ENCODE results near the gene IL17F. TPM values are rescaled to one million over a fixed set of nuclear protein-coding genes. Genes with fewer than 3 reads are reported as not detected.

IL17F gene
- total RNA-seq, 6 donors from 2014 or later: not detected

DNA sequence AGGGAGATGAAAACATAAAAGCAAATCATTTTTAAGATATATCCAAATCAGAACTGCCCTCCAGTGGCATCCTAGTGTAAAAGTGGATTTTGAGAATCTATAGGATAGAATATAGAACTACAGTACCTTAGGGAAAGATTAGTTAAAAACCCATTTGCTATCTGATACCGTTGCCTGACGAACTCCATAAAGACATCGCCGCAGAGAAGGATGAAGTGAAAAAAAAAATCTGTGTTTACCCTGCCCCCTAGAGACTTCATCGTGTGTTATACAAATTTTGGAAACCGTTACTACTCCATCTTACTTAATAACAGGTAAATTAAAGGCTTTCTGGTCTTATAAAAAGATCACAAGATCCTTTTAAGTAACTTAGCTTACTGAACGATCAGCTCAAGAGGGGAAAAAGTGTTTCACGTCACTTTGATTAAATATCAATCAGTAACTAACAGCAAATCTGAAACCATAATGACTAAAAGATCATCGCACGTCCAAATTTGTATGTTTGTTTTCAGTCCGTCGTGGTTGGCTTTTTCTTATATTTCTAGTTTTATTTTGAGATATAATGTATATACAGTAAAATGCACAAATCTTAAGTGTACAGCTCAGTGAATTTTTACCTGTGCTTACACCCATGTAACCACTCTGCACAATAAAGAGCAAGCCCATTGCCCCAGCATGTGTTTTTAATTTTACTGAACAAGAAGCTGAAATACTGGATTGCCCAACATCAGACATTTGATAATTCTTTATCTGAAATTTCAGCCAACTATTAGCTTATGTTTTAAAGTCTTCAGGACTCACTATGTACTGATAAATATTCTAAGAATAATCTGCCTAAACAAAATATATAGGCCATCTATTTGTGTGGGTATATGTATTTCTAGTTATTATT lies 41.1 kb upstream of the IL17F start:
- no peak for DNase-seq
- H3K9me3 ChIP-seq: no peaks in the 10 kb centered on the region
- 19 to 20% methylated on average over 12 of the region's 12 CpGs for WGBS, 2 donors
- peak overlapping the region; percentile 4 to 94 (median 88) for H3K4me3 ChIP-seq
- H3K27ac ChIP-seq: peak overlapping the region in 2 of 4 donors; percentile 23 to 79
- TF ChIP-seq POLR2AphosphoS5 (IDR thresholded peaks at IDR 0.05) (no peak), EP300 (IDR thresholded peaks at IDR 0.05) (no peak), POLR2A (IDR thresholded peaks at IDR 0.05) (no peak)
- TF ChIP-seq, protein P1, sequence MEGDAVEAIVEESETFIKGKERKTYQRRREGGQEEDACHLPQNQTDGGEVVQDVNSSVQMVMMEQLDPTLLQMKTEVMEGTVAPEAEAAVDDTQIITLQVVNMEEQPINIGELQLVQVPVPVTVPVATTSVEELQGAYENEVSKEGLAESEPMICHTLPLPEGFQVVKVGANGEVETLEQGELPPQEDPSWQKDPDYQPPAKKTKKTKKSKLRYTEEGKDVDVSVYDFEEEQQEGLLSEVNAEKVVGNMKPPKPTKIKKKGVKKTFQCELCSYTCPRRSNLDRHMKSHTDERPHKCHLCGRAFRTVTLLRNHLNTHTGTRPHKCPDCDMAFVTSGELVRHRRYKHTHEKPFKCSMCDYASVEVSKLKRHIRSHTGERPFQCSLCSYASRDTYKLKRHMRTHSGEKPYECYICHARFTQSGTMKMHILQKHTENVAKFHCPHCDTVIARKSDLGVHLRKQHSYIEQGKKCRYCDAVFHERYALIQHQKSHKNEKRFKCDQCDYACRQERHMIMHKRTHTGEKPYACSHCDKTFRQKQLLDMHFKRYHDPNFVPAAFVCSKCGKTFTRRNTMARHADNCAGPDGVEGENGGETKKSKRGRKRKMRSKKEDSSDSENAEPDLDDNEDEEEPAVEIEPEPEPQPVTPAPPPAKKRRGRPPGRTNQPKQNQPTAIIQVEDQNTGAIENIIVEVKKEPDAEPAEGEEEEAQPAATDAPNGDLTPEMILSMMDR (IDR thresholded peaks at IDR 0.05): no peak
- ATAC-seq (ENCODE audit: low FRiP score in 2 of 2): no peak
- H3K4me1 ChIP-seq: peaks cover 9 to 19% (median 14%) of the 10 kb centered on the region in 4 donors
- peaks cover 12 to 23% (median 19%) of the 10 kb centered on the region in 4 donors for H3K36me3 ChIP-seq
- H3K27me3 ChIP-seq: no peaks in the 10 kb centered on the region

DNA sequence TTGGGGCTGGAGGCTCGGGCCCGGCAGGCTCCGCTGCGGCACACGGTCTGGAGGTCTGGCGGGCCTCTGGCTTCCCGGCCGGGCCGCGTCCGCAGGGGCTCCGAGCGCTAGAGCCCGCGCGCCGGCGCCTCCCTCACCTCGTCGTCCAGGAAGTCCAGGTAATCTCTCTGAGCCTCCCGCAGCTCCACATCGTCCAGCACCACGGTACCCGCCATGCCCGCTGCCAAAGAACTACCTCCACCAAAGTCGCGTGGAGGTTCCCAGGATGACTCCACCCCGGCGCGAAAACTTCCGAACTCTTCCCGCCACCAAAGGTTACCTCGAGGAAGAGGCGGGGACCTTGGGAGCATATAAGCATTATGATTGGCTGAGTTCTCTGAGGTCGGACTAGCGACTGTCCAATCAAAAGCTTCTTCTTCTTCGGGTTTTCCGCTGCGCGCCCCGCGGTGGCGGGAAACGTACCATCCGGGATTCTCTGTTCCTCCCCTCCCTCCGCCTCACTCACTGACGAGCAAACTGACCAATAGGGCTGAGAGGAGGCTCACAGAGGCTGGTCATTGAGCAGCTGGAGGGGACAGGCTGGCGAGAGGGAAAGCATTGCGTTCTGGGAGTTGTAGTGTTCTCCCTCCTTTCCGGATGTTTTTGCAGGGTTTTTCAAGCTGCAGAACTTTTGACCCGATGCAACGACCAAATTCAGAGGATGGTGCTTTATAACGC lies 40.3 kb upstream of the IL17F start, which contains the start of gene MCM3:
Gene MCM3, minus strand, starts transcription at position 283 of the 717 bp plus-strand sequence. Its CDS starts 68 bp downstream, at position 215.
- 0% methylated on average over 6 to 45 of the region's 53 CpGs for WGBS, 2 donors
- H3K36me3 ChIP-seq: peaks cover 14 to 31% (median 27%) of the 10 kb centered on the region in 4 donors

GRCh38 chr6:52284131-52284459 lies 39.8 kb upstream of the IL17F start:
- DNase-seq (peak in 1 of 2 donors; percentile 46), ATAC-seq (ENCODE audit: low FRiP score in 2 of 2) (no peak)
- H3K36me3 ChIP-seq: peaks cover 17 to 36% (median 32%) of the 10 kb centered on the region in 4 donors
- WGBS, 2 donors: 0% methylated on average over 8 to 14 of the region's 14 CpGs
- H3K4me1 ChIP-seq: peaks cover 9 to 19% (median 14%) of the 10 kb centered on the region in 4 donors
- H3K27me3 ChIP-seq: no peaks in the 10 kb centered on the region
- H3K27ac ChIP-seq: peak overlapping the region; percentile 66 to 79 (median 76)
- no peak for TF ChIP-seq EP300 (IDR thresholded peaks at IDR 0.05)
- TF ChIP-seq, protein P1 (IDR thresholded peaks at IDR 0.05): no peak
- TF ChIP-seq POLR2AphosphoS5 (IDR thresholded peaks at IDR 0.05): no peak
- no peak for TF ChIP-seq POLR2A (IDR thresholded peaks at IDR 0.05)
- peak overlapping the region; percentile 86 to 94 (median 90) for H3K4me3 ChIP-seq
- no peaks in the 10 kb centered on the region for H3K9me3 ChIP-seq

More for the DNA sequence above, 40.3 kb upstream of the IL17F start, which contains the start of gene MCM3:
- peaks cover 9 to 19% (median 14%) of the 10 kb centered on the region in 4 donors for H3K4me1 ChIP-seq
- H3K27ac ChIP-seq: peak within 1 kb of the TSS; percentile 66 to 79 (median 76)
- ATAC-seq (ENCODE audit: low FRiP score in 2 of 2): peak; percentile 100
- H3K4me3 ChIP-seq: peak within 1 kb of the TSS; percentile 86 to 94 (median 90)
- no peaks in the 10 kb centered on the region for H3K9me3 ChIP-seq
- TF ChIP-seq, protein P1 (IDR thresholded peaks at IDR 0.05): peak in 4 of 6 experiments; percentile 18 to 51 (median 38)
- TF ChIP-seq EP300 (IDR thresholded peaks at IDR 0.05): no peak
- TF ChIP-seq POLR2A (IDR thresholded peaks at IDR 0.05): peak in 1 of 4 donors; percentile 47
- TF ChIP-seq POLR2AphosphoS5 (IDR thresholded peaks at IDR 0.05): peak; percentile 47 to 80
- no peaks in the 10 kb centered on the region for H3K27me3 ChIP-seq
- DNase-seq: peak; percentile 97 to 99

DNA sequence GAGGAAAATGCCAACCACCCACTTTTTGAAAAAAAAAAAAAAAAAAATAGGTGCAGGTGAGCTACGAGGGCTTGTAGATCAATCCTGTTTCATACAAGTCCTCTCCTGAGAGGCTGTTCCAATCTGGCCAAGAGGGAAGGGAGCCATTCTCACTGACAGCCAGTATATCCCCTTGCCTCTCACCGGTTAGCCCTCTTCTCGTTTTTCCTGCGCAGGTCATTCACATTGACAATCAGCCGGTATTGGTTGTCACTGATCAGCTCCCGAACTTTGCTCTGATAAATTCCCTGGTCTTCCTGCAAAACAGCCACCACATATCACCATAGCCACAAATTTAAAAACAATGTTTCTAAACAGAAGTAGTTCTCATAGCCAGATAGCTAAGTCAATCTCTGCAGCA lies 38.8 kb upstream of the IL17F start:
- no peak overlapping the region for H3K27ac ChIP-seq
- ATAC-seq (ENCODE audit: low FRiP score in 2 of 2) (no peak), DNase-seq (no peak)
- peaks cover 27 to 46% (median 41%) of the 10 kb centered on the region in 4 donors for H3K36me3 ChIP-seq
- WGBS, 2 donors: 60% methylated on average over 6 of the region's 6 CpGs
- no peak for TF ChIP-seq POLR2A (IDR thresholded peaks at IDR 0.05)
- TF ChIP-seq, protein P1 (IDR thresholded peaks at IDR 0.05): no peak
- no peak for TF ChIP-seq POLR2AphosphoS5 (IDR thresholded peaks at IDR 0.05)
- no peak for TF ChIP-seq EP300 (IDR thresholded peaks at IDR 0.05)
- peak overlapping the region in 1 of 4 donors; percentile 94 for H3K4me3 ChIP-seq
- no peaks in the 10 kb centered on the region for H3K9me3 ChIP-seq
- H3K27me3 ChIP-seq: no peaks in the 10 kb centered on the region
- peaks cover 9 to 19% (median 14%) of the 10 kb centered on the region in 4 donors for H3K4me1 ChIP-seq
